NCI-H2107 (cell line): ENCODE measurements around the gene EPS15.
A peak's percentile ranks its signal among the peaks of the same experiment; 100 is the strongest.
"Not testable (repeated sequence)": the region's sequence is repeated elsewhere in the genome, so short reads cannot be mapped to it uniquely, and the experiment has no call there.

ENCODE experiments used
- DNase-seq: peaks from one replicate; lab custom pipeline; 2025; lab: John Stamatoyannopoulos, UW

EPS15 gene

GRCh38 chr1:51464828-51465227, 54.2 kb downstream of the EPS15 start:
- no peak for DNase-seq

GRCh38 chr1:51463561-51463960, 55.5 kb downstream of the EPS15 start:
- no peak for DNase-seq

- not testable (repeated sequence) for DNase-seq
These were observed 56.8 kb downstream of the EPS15 start for GRCh38 chr1:51462289-51462688.

- no peak for DNase-seq
These were observed 64.5 kb downstream of the EPS15 start for GRCh38 chr1:51454554-51454953.

- no peak for DNase-seq
These were observed 66.1 kb downstream of the EPS15 start for GRCh38 chr1:51453010-51453409.

- DNase-seq, result not testable (repeated sequence)
These were observed 70.1 kb downstream of the EPS15 start for GRCh38 chr1:51448844-51449454.

GRCh38 chr1:51445351-51446090, 73.5 kb downstream of the EPS15 start:
- DNase-seq, result peak; percentile 3

- DNase-seq, result no peak
These were observed 74.4 kb downstream of the EPS15 start for GRCh38 chr1:51444534-51445192.

- DNase-seq, result no peak
These were observed 75.0 kb downstream of the EPS15 start for GRCh38 chr1:51444096-51444495.

- no peak for DNase-seq
These were observed 75.5 kb downstream of the EPS15 start for GRCh38 chr1:51443555-51443954.

GRCh38 chr1:51442616-51443015, 76.5 kb downstream of the EPS15 start:
- DNase-seq, result no peak

GRCh38 chr1:51442198-51442597, 76.9 kb downstream of the EPS15 start:
- no peak for DNase-seq

GRCh38 chr1:51439895-51440294, 79.2 kb downstream of the EPS15 start:
- DNase-seq, result no peak

- DNase-seq, result no peak
These were observed 80.0 kb downstream of the EPS15 start for GRCh38 chr1:51439053-51439452.

GRCh38 chr1:51437391-51437790, 81.7 kb downstream of the EPS15 start:
- DNase-seq, result not testable (repeated sequence)

- DNase-seq, result no peak
These were observed 83.2 kb downstream of the EPS15 start for GRCh38 chr1:51435878-51436277.

- no peak for DNase-seq
These were observed 85.0 kb downstream of the EPS15 start for GRCh38 chr1:51433972-51434510.

- no peak for DNase-seq
These were observed 85.6 kb downstream of the EPS15 start for GRCh38 chr1:51433269-51433971.

GRCh38 chr1:51432146-51432545, 86.9 kb downstream of the EPS15 start:
- no peak for DNase-seq

GRCh38 chr1:51427438-51427837, 91.6 kb downstream of the EPS15 start:
- DNase-seq, result no peak

GRCh38 chr1:51425955-51426354, 93.1 kb downstream of the EPS15 start:
- no peak for DNase-seq

GRCh38 chr1:51425273-51425672, 93.8 kb downstream of the EPS15 start:
- DNase-seq, result no peak
